Measurements from ENCODE around the gene RPP38.

Gene RPP38

GRCh38 chr10:15060638-15061037, 36.5 kb upstream of the RPP38 start:
- no peak for TF ChIP-seq CTCF (IDR thresholded peaks at IDR 0.05; ENCODE audit: control insufficient read depth, extremely low read depth, insufficient read depth)
- DNase-seq (ENCODE audit: low read depth): no peak
- no peak overlapping the region for H3K4me3 ChIP-seq (ENCODE audit: low read depth, low read length)

DNA sequence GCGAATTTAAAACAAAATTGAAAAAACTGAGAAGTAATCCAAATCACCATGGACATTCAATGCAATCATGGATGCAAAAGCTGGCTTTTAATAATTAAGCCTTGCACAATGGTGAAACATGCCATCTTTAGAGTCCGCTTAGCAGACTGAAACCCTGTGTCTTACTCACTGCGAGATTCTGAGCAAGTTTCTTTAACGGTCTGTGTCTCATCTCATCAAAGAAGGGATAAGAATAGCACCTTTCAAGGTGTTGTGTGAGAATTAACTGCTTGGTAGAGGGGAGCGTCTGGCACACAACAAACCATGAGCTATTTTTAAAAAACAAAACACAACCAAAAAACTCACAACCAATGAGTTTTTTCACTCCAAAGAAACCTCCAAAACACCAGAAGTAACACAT, 30.0 kb upstream of the RPP38 start:
- no peak overlapping the region for H3K4me3 ChIP-seq (ENCODE audit: low read depth, low read length)
- DNase-seq (ENCODE audit: low read depth): no peak
- no peak for TF ChIP-seq CTCF (IDR thresholded peaks at IDR 0.05; ENCODE audit: control insufficient read depth, extremely low read depth, insufficient read depth)

- TF ChIP-seq CTCF (IDR thresholded peaks at IDR 0.05; ENCODE audit: control insufficient read depth, extremely low read depth, insufficient read depth): no peak
- no peak for DNase-seq (ENCODE audit: low read depth)
- no peak overlapping the region for H3K4me3 ChIP-seq (ENCODE audit: low read depth, low read length)
Measured at GRCh38 chr10:15068802-15069201, 28.4 kb upstream of the RPP38 start.

DNA sequence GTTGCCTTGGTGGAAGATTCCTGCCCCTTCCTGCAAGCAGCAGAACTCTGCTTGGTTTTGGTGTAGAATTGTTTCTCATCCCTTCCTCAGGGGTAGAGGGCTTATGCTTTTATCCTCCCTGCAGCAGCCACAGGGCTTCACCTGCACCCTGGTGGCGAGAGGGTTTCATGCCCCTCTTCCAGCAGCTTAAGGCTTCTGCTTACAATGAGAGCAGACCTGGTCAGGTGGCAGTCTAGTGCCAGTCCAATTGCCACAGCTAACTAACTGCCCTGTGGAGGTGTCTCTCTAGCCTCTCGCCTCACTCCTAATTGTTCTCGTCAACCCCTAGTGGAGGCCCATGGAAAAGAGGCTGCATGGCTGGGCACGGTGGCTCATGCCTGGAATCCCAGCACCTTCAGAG, 27.9 kb upstream of the RPP38 start:
- DNase-seq (ENCODE audit: low read depth): no peak
- TF ChIP-seq CTCF (IDR thresholded peaks at IDR 0.05; ENCODE audit: control insufficient read depth, extremely low read depth, insufficient read depth): no peak
- no peak overlapping the region for H3K4me3 ChIP-seq (ENCODE audit: low read depth, low read length)

DNA sequence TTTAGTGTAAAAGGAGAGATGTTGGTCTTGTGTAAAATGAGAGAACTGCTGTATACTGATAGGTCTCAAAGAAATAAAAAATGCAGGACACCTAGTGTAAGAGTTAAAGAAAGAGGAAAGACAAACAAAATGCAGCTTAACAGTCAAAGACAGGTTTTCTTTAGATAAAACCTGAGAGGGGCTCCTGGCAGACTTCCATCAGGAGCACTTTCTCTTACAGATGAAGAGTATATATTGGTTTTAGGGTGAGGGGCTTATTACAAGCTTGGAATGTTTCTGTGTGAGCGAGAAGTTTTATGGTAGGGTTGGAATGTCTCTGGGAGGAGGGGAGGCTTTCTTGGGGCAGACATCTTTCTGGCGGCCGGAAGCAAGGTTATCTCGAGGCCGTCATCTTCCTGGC, 24.8 kb upstream of the RPP38 start:
- H3K4me3 ChIP-seq (ENCODE audit: low read depth, low read length): no peak overlapping the region
- DNase-seq (ENCODE audit: low read depth): no peak
- no peak for TF ChIP-seq CTCF (IDR thresholded peaks at IDR 0.05; ENCODE audit: control insufficient read depth, extremely low read depth, insufficient read depth)

- no peak overlapping the region for H3K4me3 ChIP-seq (ENCODE audit: low read depth, low read length)
- no peak for DNase-seq (ENCODE audit: low read depth)
- TF ChIP-seq CTCF (IDR thresholded peaks at IDR 0.05; ENCODE audit: control insufficient read depth, extremely low read depth, insufficient read depth): no peak
Measured at GRCh38 chr10:15075421-15075820, 21.7 kb upstream of the RPP38 start.

DNA sequence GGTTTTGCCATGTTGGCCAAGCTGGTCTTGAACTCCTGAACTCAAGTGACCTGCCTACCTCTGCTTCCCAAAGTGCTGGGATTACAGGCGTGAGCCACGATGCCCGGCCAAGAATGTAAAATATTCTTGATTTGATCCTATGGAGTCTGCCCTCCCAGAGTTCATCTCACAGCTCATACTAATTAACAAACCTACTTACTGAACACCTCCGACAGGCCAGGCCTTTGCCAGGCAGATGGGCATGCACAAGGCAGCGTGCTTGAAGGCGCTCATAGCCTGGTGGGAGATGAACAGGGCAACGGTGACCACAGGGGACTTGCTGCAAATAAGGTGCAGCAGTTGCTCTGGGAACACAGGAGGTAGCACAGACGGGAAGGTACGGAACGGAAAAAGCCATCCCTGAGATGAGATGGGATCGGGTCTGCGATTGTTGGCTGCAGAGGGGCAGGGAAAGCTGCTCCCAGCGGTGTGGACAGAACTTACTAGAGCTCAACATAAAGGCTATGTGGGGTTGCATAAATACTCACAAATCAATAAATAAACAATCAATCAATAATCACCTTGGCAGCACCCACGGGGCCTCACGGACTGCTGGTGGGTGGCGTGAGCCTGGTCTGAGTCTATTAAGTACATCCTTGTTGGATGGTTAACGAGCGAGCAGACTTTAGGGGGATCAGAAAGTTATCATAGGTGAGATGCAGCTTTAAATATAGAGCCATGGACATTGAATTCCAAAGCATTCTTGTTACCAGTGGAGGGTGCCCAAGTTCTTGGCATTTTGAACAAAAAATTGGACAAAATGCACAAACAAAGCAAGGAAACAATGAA, 13.3 kb upstream of the RPP38 start:
- peak overlapping the region; percentile 52 for H3K4me3 ChIP-seq (ENCODE audit: low read depth, low read length)
- TF ChIP-seq CTCF (IDR thresholded peaks at IDR 0.05; ENCODE audit: control insufficient read depth, extremely low read depth, insufficient read depth): no peak
- no peak for DNase-seq (ENCODE audit: low read depth)
